Uterus (tissue), 2 donors: ENCODE measurements around the gene PLXNA3.

Source experiments
- POLR2A ChIP-seq, 2 donors: fragments of 450-650 bp; IDR thresholded peaks; one replicate each; pipeline ENCODE4 v1.6.1; 2016; ENCODE audit warnings: antibody characterized with exemption in 2 of 2, mild to moderate bottlenecking in 1 of 2, moderate library complexity in 1 of 2
- TF ChIP-seq, protein P1 (sequence below), 4 experiments: fragments of 200-600 bp in 2 of 4; fragments of 450-650 bp in 2 of 4; sonication (generic) in 2 of 4; IDR thresholded peaks; one replicate each; pipeline ENCODE4 v1.5.1; 2016 to 2019; ENCODE audit warnings: antibody characterized with exemption in 4 of 4, mild to moderate bottlenecking in 2 of 4, moderate library complexity in 1 of 4

- TF ChIP-seq POLR2A (IDR thresholded peaks at IDR 0.05): no peak
- TF ChIP-seq, protein P1, sequence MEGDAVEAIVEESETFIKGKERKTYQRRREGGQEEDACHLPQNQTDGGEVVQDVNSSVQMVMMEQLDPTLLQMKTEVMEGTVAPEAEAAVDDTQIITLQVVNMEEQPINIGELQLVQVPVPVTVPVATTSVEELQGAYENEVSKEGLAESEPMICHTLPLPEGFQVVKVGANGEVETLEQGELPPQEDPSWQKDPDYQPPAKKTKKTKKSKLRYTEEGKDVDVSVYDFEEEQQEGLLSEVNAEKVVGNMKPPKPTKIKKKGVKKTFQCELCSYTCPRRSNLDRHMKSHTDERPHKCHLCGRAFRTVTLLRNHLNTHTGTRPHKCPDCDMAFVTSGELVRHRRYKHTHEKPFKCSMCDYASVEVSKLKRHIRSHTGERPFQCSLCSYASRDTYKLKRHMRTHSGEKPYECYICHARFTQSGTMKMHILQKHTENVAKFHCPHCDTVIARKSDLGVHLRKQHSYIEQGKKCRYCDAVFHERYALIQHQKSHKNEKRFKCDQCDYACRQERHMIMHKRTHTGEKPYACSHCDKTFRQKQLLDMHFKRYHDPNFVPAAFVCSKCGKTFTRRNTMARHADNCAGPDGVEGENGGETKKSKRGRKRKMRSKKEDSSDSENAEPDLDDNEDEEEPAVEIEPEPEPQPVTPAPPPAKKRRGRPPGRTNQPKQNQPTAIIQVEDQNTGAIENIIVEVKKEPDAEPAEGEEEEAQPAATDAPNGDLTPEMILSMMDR (IDR thresholded peaks at IDR 0.05): no peak
Measured at GRCh38 chrX:154502989-154503388, 44.9 kb downstream of the PLXNA3 start.
